ENCODE results near the gene PLEKHA1. TPM values are rescaled to one million over a fixed set of nuclear protein-coding genes. Genes with fewer than 3 reads are reported as not detected.

Gene PLEKHA1
- total and polyA plus RNA-seq, 2 donors (not counting 3 experiments of a cell fraction or from before 2014, with no cell fraction given): 21.6 to 58.8 TPM

DNA sequence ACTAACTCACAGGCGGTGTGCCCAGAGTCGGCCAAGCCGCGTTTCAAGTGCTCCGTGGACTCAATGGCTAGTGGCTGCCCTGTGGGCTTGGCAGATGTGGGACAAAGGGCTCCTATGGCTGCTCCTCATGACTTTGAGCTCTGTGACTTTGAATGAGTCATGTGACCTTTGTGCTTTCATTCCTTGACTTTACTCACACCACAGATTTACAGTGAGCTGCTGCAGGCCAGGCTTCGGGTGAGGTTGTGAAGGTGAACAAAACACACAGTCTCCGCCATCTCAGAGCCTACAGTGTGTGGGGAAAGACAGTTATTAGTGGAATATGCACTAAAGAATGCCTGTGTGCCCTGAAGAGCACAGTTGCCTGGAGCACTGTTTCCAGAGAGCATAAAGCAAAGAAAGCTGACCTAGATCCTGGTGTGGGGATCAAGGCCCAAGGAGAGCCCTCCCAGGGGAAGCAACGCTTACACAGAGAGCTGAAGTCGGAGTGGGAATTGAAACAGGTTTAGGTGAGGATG lies 29.7 kb upstream of the PLEKHA1 start:
- Histone ChIP-seq H3K36me3 (ENCODE audit: control insufficient read depth in 2 of 2, extremely low read depth in 1 of 2, insufficient read depth in 2 of 2, low read length in 2 of 2) (no peaks in the 10 kb centered on the region), H3K4me3 (replicated peaks in 1 of 3; ENCODE audit: insufficient read depth in 1 of 3, low read depth in 1 of 3, low read length in 3 of 3) (no peak overlapping the region), H3K9me3 (replicated peaks; ENCODE audit: control insufficient read depth, insufficient read depth, low read length) (no peaks in the 10 kb centered on the region), H3K27ac (ENCODE audit: insufficient read depth, low read depth, low read length) (no peak overlapping the region), H2AFZ (ENCODE audit: low read depth, low read length) (no peak overlapping the region), H3K4me1 (ENCODE audit: control insufficient read depth, extremely low read depth, insufficient read depth, low read length) (no peaks in the 10 kb centered on the region), H3K27me3 (ENCODE audit: control insufficient read depth in 2 of 2, insufficient read depth in 2 of 2, low read length in 2 of 2) (no peaks in the 10 kb centered on the region), H3K79me2 (ENCODE audit: control insufficient read depth, insufficient read depth, low read length) (no peaks in the 10 kb centered on the region), H3K9me1 (replicated peaks; ENCODE audit: control insufficient read depth, extremely low read depth, insufficient read depth, low read length) (no peaks in the 10 kb centered on the region), H4K20me1 (replicated peaks; ENCODE audit: control insufficient read depth, extremely low read depth, insufficient read depth, low read length) (no peaks in the 10 kb centered on the region), H3K4me2 (ENCODE audit: insufficient read depth, low read length) (no peak overlapping the region), H3K9ac (replicated peaks; ENCODE audit: extremely low read depth, insufficient read depth, low read length) (no peak overlapping the region)
- dilution Hi-C loops (cut with MboI; ENCODE audit: extremely low pct_ligation_motif_present, low sequenced_read_pairs): no loop called here
- intact Hi-C loops (cut with micrococcal nuclease): no loop called here
- CTCF ChIA-PET: interaction anchor here (0.6 to 5.8 kb wide), 8 partner anchors 10 to 221 kb away, joined by 3 to 54 read pairs (median 8); no protein-coding TSS in a partner anchor
- BruUV-seq (replicated peaks): no TSS peak
- POLR2A ChIA-PET: no interaction called here
- DNase-seq (ENCODE audit: low read depth, low spot score) (peak; percentile 20), FAIRE-seq (peak; percentile 54)
- TF ChIP-seq FOS (IDR thresholded peaks at IDR 0.05; ENCODE audit: borderline replicate concordance, insufficient read depth, low read length): peak; percentile 25
- TF ChIP-seq GATA2 (IDR thresholded peaks at IDR 0.05; ENCODE audit: insufficient read depth, insufficient read length, low read depth, low read length): no peak

DNA sequence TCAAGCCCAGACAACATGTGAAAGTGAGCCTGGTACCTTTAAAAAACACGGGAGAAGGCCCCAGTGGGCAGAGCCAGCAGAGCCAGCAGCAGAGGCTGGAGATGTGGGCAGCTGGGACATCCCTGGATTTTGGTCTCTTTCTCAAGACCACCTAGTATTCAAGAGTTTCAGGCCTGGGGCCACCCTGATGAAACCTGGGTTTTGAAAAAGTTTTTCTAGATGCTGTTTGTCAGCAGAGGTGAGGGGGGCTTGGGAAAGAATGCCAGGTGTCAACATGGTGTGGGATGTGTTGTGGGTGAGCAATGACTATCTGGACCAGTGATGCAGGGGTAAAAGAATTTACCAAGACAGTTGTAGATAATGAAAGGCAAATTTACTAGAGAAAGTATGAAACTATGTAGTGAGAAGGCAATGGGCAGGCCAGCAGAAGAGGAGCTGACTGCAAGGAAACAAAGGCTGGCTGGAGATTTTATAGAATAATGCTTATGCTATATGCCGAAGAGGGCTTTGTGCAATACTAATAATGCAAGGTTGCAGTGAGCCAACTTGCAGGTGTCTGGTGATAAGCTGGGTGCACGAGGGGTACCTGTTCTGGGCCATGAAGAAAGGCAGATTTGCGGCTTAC lies 28.1 kb upstream of the PLEKHA1 start:
- TF ChIP-seq FOS (IDR thresholded peaks at IDR 0.05; ENCODE audit: borderline replicate concordance, insufficient read depth, low read length) (no peak), POLR2A (IDR thresholded peaks at IDR 0.05; ENCODE audit: low read depth, low read length) (no peak), JUN (IDR thresholded peaks at IDR 0.05; ENCODE audit: borderline replicate concordance, insufficient read depth, insufficient read length, low read depth) (no peak), POLR2AphosphoS5 (IDR thresholded peaks at IDR 0.05; ENCODE audit: insufficient read depth, low read depth, low read length) (no peak), EZH2 (IDR thresholded peaks at IDR 0.05; ENCODE audit: borderline replicate concordance, low read depth, low read length, severe bottlenecking) (no peak), MYC (IDR thresholded peaks at IDR 0.05; ENCODE audit: low read depth, low read length) (no peak), GATA2 (IDR thresholded peaks at IDR 0.05; ENCODE audit: insufficient read depth, insufficient read length, low read depth, low read length) (no peak)
- TF ChIP-seq, protein P1, sequence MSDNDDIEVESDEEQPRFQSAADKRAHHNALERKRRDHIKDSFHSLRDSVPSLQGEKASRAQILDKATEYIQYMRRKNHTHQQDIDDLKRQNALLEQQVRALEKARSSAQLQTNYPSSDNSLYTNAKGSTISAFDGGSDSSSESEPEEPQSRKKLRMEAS (IDR thresholded peaks at IDR 0.05; ENCODE audit: insufficient read depth, insufficient read length): no peak
- TF ChIP-seq, protein P2, sequence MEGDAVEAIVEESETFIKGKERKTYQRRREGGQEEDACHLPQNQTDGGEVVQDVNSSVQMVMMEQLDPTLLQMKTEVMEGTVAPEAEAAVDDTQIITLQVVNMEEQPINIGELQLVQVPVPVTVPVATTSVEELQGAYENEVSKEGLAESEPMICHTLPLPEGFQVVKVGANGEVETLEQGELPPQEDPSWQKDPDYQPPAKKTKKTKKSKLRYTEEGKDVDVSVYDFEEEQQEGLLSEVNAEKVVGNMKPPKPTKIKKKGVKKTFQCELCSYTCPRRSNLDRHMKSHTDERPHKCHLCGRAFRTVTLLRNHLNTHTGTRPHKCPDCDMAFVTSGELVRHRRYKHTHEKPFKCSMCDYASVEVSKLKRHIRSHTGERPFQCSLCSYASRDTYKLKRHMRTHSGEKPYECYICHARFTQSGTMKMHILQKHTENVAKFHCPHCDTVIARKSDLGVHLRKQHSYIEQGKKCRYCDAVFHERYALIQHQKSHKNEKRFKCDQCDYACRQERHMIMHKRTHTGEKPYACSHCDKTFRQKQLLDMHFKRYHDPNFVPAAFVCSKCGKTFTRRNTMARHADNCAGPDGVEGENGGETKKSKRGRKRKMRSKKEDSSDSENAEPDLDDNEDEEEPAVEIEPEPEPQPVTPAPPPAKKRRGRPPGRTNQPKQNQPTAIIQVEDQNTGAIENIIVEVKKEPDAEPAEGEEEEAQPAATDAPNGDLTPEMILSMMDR (IDR thresholded peaks at IDR 0.05; ENCODE audit: extremely low read depth in 1 of 2, insufficient read depth in 1 of 2, low read depth in 1 of 2, low read length in 2 of 2): no peak
- CTCF ChIA-PET: interaction anchor here (0.9 kb wide), 1 partner anchor 219 kb away, joined by 4 read pairs; no protein-coding TSS in a partner anchor
- no peaks in the 10 kb centered on the region for H3K4me1 ChIP-seq (ENCODE audit: control insufficient read depth, extremely low read depth, insufficient read depth, low read length)
- dilution Hi-C loops (cut with MboI; ENCODE audit: extremely low pct_ligation_motif_present, low sequenced_read_pairs): no loop called here
- no peaks in the 10 kb centered on the region for H3K9me1 ChIP-seq (replicated peaks; ENCODE audit: control insufficient read depth, extremely low read depth, insufficient read depth, low read length)
- intact Hi-C loops (cut with micrococcal nuclease): no loop called here
- no peak overlapping the region for H3K9ac ChIP-seq (replicated peaks; ENCODE audit: extremely low read depth, insufficient read depth, low read length)
- POLR2A ChIA-PET: no interaction called here
- no TSS peak for BruUV-seq (replicated peaks)
- no peak overlapping the region for H3K4me2 ChIP-seq (ENCODE audit: insufficient read depth, low read length)
- no peaks in the 10 kb centered on the region for H3K27me3 ChIP-seq (ENCODE audit: control insufficient read depth in 2 of 2, insufficient read depth in 2 of 2, low read length in 2 of 2)
- H4K20me1 ChIP-seq (replicated peaks; ENCODE audit: control insufficient read depth, extremely low read depth, insufficient read depth, low read length): no peaks in the 10 kb centered on the region
- no peaks in the 10 kb centered on the region for H3K36me3 ChIP-seq (ENCODE audit: control insufficient read depth in 2 of 2, extremely low read depth in 1 of 2, insufficient read depth in 2 of 2, low read length in 2 of 2)
- FAIRE-seq: no peak
- no peak overlapping the region for H3K4me3 ChIP-seq (replicated peaks in 1 of 3; ENCODE audit: insufficient read depth in 1 of 3, low read depth in 1 of 3, low read length in 3 of 3)
- no peak overlapping the region for H3K27ac ChIP-seq (ENCODE audit: insufficient read depth, low read depth, low read length)
- no peaks in the 10 kb centered on the region for H3K9me3 ChIP-seq (replicated peaks; ENCODE audit: control insufficient read depth, insufficient read depth, low read length)
- DNase-seq (ENCODE audit: low read depth, low spot score): no peak
- no peak overlapping the region for H2AFZ ChIP-seq (ENCODE audit: low read depth, low read length)
- H3K79me2 ChIP-seq (ENCODE audit: control insufficient read depth, insufficient read depth, low read length): no peaks in the 10 kb centered on the region
